Glutamatergic neuron (in vitro differentiated cells): Measurements from ENCODE around the gene ARHGEF40. TPM values are rescaled to one million over a fixed set of nuclear protein-coding genes. Genes with fewer than 3 reads are reported as not detected.

Experiments
- DNase-seq: peaks from one replicate; pipeline ENCODE4 v3.0.0; 2022
- H3K27ac Mint-ChIP-seq: one replicate; pipeline ENCODE4 v1.8.0; 2020; ENCODE audit warnings: mild to moderate bottlenecking, mixed read lengths, inconsistent platforms; ENCODE audit not compliant: unreplicated experiment
- H3K27me3 Mint-ChIP-seq: one replicate; pipeline ENCODE4 v1.8.0; 2020; ENCODE audit warnings: mild to moderate bottlenecking, moderate library complexity, mixed read lengths, inconsistent platforms; ENCODE audit not compliant: unreplicated experiment
- H3K36me3 Mint-ChIP-seq: one replicate; pipeline ENCODE4 v1.8.0; 2020; ENCODE audit warnings: mild to moderate bottlenecking, mixed read lengths, inconsistent platforms; ENCODE audit not compliant: unreplicated experiment
- H3K4me1 Mint-ChIP-seq: one replicate; pipeline ENCODE4 v1.8.0; 2020; ENCODE audit warnings: mild to moderate bottlenecking, low read depth, mixed read lengths, inconsistent platforms; ENCODE audit not compliant: unreplicated experiment
- H3K4me3 Mint-ChIP-seq: one replicate; pipeline ENCODE4 v1.8.0; 2020; ENCODE audit warnings: mild to moderate bottlenecking, mixed read lengths, inconsistent platforms; ENCODE audit not compliant: unreplicated experiment
- H3K9me3 Mint-ChIP-seq: one replicate; pipeline ENCODE4 v1.8.0; 2020; ENCODE audit warnings: mild to moderate bottlenecking, moderate library complexity, mixed read lengths, inconsistent platforms; ENCODE audit not compliant: unreplicated experiment
- total RNA-seq: library from RNA; stranded (reverse); fragmentation: NEBNext Ultra II Directional; extraction: Animal tissue kit (Norgen Biotek cat#: 25700); gene quantifications from one replicate; pipeline ENCODE4 v1.2.1, GENCODE V29; 2021; ENCODE audit not compliant: unreplicated experiment
- TF ChIP-seq, protein P1 (sequence below): fragments of 200-600 bp; sonication (generic); IDR thresholded peaks from one replicate; pipeline ENCODE4 v1.5.0; 2021; ENCODE audit not compliant: partially characterized antibody, unreplicated experiment

Gene ARHGEF40
- total RNA-seq, 1 donor from 2014 or later: 42.4 TPM

DNA sequence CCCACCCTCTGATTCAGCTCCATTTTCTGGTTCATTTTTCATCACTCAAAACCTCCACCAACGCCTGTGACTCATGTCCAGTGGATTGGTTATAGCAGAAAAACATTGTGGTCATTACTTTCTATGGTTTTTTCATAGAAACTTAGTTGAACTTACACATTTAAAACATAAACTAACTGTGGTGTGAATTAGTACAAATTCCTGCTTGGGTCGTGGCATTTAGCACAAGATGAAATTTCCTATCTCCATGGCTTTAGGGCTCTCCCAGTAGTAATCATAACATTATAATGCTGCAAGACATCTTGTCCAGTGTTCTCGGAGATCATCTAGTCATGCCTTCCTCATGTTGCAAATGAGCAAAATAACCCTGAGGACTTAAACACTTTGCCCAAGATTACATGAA is 20.8 kb upstream of the ARHGEF40 start:
- H3K27ac Mint-ChIP-seq: no peak overlapping the region
- no peak for DNase-seq

DNA sequence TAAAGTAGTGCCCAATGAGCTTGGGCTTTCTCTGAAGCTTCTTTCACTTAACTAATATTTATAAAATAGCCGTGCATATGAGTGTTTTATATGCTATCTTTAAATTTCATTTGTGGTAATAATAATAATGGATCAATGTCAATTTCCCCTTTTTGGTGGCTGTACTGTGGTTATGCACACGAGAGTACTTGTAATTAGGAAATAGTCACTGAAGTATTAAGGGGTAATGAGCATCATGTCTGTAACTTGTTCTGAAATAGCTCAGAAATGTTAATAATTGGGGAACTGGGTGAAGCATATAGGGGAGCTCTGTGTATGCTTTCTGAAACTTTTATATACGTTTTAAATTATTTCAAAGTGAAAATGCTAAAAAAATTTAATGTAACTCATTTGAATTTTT is 19.5 kb upstream of the ARHGEF40 start:
- no peaks in the 10 kb centered on the region for H3K9me3 Mint-ChIP-seq
- no peak overlapping the region for H3K27ac Mint-ChIP-seq
- no peak for DNase-seq
- peaks cover 3% of the 10 kb centered on the region for H3K27me3 Mint-ChIP-seq
- no peak overlapping the region for H3K4me3 Mint-ChIP-seq
- H3K4me1 Mint-ChIP-seq: no peaks in the 10 kb centered on the region
- H3K36me3 Mint-ChIP-seq: no peaks in the 10 kb centered on the region
- TF ChIP-seq, protein P1, sequence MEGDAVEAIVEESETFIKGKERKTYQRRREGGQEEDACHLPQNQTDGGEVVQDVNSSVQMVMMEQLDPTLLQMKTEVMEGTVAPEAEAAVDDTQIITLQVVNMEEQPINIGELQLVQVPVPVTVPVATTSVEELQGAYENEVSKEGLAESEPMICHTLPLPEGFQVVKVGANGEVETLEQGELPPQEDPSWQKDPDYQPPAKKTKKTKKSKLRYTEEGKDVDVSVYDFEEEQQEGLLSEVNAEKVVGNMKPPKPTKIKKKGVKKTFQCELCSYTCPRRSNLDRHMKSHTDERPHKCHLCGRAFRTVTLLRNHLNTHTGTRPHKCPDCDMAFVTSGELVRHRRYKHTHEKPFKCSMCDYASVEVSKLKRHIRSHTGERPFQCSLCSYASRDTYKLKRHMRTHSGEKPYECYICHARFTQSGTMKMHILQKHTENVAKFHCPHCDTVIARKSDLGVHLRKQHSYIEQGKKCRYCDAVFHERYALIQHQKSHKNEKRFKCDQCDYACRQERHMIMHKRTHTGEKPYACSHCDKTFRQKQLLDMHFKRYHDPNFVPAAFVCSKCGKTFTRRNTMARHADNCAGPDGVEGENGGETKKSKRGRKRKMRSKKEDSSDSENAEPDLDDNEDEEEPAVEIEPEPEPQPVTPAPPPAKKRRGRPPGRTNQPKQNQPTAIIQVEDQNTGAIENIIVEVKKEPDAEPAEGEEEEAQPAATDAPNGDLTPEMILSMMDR: no peak

More for the DNA sequence above, 20.8 kb upstream of the ARHGEF40 start:
- H3K36me3 Mint-ChIP-seq: no peaks in the 10 kb centered on the region
- TF ChIP-seq, protein P1: no peak
- peaks cover 4% of the 10 kb centered on the region for H3K4me1 Mint-ChIP-seq
- H3K27me3 Mint-ChIP-seq: peaks cover 4% of the 10 kb centered on the region
- H3K9me3 Mint-ChIP-seq: no peaks in the 10 kb centered on the region
- no peak overlapping the region for H3K4me3 Mint-ChIP-seq

DNA sequence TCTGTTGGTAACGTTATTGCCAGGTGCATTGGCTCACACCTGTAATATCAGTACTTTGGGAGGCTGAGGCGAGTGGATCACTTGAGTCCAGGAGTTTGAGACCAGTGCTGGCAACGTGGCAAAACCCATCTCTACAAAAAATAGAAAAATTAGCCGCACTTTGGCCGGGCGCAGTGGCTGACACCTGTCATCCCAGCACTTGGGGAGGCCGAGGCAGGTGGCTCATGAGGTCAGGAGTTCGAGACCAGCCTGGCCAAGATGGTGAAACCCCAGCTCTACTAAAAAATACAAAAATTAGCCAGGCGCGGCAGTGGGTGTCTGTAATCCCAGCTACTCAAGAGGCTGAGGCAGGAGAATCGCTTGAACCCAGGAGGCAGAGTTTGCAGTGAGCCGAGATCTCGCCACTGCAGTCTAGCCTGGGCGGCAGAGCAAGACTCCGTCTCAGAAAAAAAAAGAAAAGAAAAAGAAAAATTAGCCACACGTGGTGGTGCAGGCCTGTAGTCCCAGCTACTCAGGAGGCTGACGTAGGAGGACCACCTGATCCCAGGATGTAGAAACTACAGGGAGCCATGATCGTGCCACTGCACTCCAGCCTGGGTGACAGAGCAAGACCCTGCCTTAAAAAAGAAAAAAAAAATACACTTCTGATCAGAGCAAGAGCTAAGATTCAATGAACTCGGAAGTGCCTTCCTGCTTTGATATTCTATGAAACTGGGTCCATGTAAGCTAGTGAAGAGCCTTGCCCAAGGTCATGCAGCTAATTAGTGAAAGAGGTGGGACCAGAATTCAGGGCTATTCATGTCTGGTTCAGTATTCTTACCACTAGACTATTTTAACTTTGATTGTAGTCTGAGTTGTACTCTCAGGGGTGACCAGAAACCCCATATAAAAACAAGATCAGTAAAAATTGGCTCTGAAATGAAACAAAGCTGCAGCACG is 16.7 kb upstream of the ARHGEF40 start:
- no peak for DNase-seq
- Mint-ChIP-seq H3K9me3 (no peaks in the 10 kb centered on the region), H3K36me3 (no peaks in the 10 kb centered on the region), H3K4me1 (no peaks in the 10 kb centered on the region), H3K27me3 (no peaks in the 10 kb centered on the region), H3K27ac (no peak overlapping the region), H3K4me3 (no peak overlapping the region)
- TF ChIP-seq, protein P1: no peak

DNA sequence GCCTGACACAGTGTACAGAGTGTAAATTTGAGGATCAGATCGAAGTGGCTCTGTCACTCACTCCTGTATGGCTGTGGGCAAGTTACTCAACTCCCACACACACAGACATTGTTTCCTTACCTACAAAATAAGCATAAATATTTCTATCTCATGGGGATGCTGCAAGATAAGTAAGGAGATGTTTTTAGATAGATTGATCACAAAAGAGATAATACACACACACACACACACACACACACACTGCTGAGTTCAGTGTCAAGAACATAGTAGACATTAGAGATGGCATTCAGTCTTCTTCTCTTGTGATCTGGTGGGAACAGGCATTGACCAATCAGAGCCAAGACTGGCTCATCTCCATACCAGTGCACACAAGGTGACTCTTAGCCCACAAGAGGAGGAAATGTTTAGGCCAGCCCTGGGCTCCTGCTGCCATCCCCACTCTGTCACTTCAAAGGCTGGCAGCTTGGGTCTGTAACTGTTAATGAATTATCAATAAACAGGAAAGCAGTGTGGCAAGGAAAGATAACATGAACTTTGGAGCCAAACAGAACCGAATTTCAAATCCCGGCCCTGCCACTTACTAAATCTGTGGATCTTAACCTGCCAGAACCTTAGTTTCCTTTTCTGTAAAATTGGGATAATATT is 15.9 kb upstream of the ARHGEF40 start:
- DNase-seq: no peak
- Mint-ChIP-seq H3K27ac (no peak overlapping the region), H3K9me3 (no peaks in the 10 kb centered on the region), H3K27me3 (no peaks in the 10 kb centered on the region), H3K4me1 (no peaks in the 10 kb centered on the region), H3K36me3 (no peaks in the 10 kb centered on the region), H3K4me3 (no peak overlapping the region)
- TF ChIP-seq, protein P1: no peak

DNA sequence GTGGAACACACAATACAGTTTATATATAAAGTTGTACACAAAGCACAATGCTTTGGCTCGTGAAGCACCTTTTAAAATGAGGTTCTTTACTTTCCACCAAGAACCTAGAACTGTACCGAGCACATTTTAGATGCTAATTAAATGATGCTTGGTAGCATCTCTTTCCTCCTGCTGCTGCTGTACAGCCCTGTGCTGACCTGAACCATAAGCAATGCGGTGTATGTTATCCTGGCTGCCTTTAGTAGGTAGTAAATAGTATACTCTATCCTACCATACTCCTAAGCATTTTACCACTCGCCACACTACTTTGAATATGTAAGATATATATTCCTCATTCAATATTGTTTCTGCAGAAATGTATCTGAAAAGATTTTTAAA is 15.3 kb upstream of the ARHGEF40 start:
- TF ChIP-seq, protein P1: no peak
- DNase-seq: no peak

More for the DNA sequence above, 15.3 kb upstream of the ARHGEF40 start:
- Mint-ChIP-seq H3K9me3 (no peaks in the 10 kb centered on the region), H3K4me3 (no peak overlapping the region), H3K36me3 (no peaks in the 10 kb centered on the region), H3K4me1 (no peaks in the 10 kb centered on the region), H3K27me3 (no peaks in the 10 kb centered on the region), H3K27ac (no peak overlapping the region)
